ENCODE data around the gene NAA30.

- TF ChIP-seq CTCF (IDR thresholded peaks at IDR 0.05; ENCODE audit: insufficient read depth, low read length): no peak
- no peak for TF ChIP-seq POLR2AphosphoS5 (IDR thresholded peaks at IDR 0.05; ENCODE audit: low read depth)
These were observed 43.6 kb upstream of the NAA30 start for GRCh38 chr14:57346741-57347140.
